Stimulated activated CD8-positive, alpha-beta memory T cell treated with anti-CD3 and anti-CD28 coated beads, Interleukin-15, amount 100 ng/mL, for 4 hours (primary cell): ENCODE results near the gene KLRB1.
A peak's percentile ranks its signal among the peaks of the same experiment; 100 is the strongest.
"Not testable (repeated sequence)": the region's sequence is repeated elsewhere in the genome, so short reads cannot be mapped to it uniquely, and the experiment has no call there.

Experiments
- DNase-seq, 2 donors: peaks; one replicate each; pipeline ENCODE4 v3.0.0-alpha.2; 2020; ENCODE audit warnings: low read depth in 2 of 2

The KLRB1 gene

DNA sequence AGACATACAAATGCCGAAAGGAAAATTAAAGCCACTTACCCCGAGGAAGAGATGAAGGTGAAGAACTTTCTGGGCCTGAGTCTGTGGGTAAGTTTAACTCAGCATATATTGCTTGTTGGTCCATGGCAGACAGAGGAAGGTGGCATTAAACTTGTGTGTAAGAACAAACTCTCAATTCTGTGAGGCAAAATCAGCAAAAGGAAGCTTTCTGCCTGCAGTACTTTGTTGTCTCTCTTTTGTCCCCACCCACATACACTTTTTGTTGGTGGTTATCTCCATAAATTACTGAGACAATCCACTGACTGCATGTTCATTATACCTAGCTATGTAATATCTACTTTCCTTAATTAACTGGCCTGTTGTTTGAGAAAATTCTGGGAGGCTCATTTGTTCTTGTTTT is at the start of gene KLRB1:
KLRB1 (minus strand) TSS at position 201 of the 400 bp plus-strand sequence; CDS start at position 124, 77 bp downstream.
- no peak for DNase-seq

DNA sequence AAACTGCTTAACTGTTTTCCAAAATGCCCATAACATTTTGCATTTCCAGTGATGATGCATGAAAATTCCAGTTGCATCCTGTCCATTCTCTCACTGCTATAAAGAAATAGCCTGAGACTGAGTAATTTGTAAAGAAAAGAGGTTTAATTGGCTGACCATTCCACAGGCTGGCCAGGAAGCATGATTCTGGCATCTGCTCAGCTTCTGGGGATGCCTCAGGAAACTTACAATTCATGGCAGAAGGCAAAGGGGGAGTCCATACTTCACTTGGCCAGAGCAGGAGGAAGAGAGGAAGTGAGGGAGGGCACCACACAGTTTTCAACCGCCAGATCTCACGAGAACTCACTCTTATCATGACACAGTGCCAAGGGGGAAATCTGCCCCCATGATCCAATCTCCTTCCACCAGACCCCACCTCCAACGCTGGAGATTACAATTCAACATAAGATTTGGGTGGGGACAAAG is 43.6 kb upstream of the KLRB1 start:
- DNase-seq: no peak

DNA sequence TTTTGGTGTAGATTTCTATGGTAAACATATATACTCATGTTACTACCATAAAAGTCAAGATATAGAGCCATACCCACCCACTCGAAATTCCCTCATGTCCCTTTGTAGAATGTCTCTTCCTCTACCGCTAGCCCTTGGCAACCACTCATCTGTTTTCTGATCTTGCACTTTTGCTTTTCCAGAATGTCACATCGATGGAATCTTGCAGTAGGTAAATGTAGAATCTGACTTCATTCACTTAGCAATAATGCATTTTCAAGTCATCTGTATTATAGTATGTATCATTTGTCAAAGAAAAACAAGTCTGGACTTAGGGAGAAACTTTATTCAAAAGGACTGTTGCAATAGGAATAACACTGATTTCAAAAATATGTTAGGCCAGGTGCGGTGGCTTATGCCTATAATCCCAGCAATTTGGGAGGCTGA is 42.4 kb upstream of the KLRB1 start:
- DNase-seq: no peak

DNA sequence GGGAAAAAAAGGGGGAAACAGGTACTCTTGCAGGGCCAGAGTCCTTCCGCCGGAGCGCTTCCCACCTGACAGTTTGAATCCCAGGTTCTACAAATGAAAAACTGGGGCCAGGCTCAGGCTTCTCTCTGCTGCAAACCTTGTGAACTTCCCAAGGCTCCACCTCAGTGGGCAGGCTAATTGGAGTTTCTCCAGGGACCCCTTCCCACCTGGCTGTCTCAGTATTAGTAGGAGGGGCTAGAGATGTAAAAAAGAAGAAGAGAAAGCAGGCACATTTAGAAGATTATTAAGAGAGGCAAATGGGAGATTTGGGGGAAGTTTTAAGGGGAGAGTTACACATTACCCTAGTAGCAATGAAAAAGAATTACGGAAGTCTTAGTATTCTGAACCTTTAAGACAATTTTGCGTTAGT is 41.8 kb upstream of the KLRB1 start:
- DNase-seq: no peak

DNA sequence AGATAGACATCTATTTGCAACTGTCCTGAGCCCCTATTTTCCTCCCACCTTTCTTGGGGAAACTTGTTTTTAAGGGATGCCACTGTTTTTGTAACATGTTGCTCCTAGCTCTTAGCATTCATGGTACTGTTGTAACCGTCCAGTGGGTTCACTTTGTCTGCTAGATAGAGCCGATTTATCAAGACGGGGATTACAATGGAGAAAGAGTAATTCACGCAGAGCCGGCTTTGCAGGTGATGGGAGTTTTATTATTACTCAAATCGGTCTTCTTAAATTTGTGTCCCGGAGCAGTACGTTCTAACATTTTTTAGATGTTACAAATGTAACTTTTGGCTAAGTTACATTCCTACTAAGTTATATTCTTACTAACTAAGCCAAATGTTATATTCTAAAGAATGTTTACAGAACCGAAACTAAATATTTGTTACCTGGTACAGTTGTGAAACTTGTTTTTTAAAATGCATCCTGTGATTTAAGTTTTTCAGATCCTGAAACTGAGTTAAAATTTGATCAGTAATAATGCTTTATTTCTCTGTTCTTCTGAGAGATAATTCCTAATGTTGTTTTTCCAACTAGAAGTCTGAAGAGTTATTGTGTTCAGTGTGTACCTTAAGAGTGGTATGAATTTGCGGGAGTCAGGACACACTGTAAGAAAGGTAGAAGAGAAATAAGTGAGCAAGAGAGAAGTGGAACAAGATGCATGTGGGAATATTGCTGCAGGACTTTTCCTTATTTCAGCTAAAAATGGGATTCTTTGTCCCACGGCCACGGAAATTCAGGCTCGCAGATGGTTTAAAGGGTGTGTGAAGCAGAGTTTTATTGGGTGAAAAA is 41.2 kb upstream of the KLRB1 start:
- no peak for DNase-seq

GRCh38 chr12:9647825-9648700 is 40.3 kb upstream of the KLRB1 start:
- peak; percentile 68 to 85 for DNase-seq

GRCh38 chr12:9646794-9647781 is 39.4 kb upstream of the KLRB1 start:
- DNase-seq: no peak

GRCh38 chr12:9644985-9645551 is 37.4 kb upstream of the KLRB1 start:
- not testable (repeated sequence) for DNase-seq

DNA sequence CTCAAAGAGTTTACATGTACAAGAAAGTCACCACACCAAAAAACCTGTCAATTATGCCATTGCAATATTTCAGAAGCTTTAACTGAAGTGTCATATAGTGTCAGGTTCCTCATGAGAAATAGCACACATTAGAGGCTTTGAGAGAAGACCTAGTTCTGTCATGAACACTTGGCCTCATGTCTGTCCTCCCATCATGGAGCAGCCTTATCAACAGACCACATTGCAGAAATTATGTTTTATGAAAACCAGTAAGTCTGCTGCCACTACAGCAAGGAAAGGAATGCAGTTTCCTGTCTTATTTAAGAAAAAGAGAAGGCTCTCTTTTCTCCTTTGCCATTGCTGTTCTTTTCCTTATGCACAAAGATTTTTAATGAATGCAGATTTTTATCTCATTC is 35.5 kb upstream of the KLRB1 start:
- DNase-seq: no peak

DNA sequence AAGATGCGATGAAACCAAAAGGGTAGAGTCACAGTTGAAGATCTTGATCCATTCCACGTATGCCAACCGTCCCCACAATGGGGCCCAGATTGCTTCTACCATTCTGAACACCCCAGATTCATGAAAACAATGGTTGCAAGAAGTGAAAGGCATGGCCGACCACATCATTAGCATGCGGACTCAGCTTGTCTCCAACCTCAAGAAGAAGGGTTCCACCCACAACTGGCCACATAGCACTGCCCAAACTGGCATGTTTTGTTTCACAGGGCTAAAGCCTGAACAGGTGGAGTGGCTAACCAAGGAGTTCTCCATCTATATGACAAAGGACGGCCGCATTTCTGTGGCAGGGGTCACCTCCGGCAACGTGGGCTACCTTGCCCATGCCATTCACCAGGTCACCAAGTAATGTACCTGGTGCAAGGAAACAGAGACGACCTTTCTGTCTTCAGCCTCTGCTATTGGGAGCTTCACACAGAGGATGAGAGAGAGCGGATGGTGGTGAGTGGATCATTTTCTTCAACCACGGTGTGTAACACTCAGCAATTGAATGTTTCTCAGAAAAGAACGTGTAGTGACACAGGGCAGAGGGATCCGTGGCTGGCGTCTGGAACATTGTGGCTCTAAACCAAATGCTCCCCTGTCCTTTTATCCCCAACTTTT is 35.0 kb upstream of the KLRB1 start:
- DNase-seq: no peak

GRCh38 chr12:9640024-9640423 is 32.3 kb upstream of the KLRB1 start:
- no peak for DNase-seq

DNA sequence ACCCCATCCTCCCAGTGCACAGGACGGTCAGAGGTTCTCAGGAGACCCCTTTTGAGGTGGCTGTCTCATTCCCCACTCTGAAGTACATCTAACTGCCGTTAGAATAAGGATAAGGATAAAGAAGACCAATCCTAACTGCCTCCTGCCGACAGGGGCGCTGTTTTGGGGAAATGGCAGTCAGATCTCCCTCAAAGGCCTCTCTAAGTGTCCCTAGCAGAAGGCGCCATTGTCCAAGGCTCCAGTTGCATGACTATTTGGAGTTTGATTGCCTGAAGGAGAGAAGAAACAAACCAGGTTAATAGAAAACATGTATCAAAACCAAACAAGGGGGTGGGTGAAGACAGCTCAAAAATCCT is 29.1 kb upstream of the KLRB1 start:
- no peak for DNase-seq

DNA sequence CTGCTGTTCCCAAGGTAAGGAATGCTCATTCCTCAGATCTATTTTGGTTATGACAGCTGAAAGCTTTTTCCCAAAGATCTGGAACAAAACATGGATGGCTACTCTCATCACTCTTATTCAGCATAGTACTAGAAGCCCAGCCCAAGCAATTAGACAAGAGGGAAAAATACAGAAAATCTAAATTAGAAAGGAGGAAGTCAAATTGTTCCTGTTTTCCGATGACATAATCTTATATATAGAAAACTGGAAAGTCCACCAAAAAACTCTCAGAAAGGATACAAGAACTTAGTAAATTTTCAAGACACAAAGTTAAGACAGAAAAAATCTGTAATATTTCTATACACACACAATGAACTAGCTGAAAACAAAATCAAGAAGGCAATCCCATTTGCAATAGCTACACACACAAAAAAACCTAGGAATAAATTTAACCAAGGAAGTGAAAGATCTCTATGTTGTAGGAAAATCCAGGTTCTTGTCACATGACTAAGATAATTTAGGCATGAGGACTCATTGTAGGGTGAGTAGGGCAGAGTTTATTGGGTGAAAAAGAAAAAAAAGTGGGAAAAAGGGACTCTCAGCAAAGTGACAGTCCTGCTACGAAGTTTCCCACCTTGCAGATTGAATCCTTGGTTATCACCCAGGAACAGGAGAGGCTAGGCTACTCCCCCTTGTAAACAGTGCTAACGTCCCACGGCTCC is 28.6 kb upstream of the KLRB1 start:
- no peak for DNase-seq

DNA sequence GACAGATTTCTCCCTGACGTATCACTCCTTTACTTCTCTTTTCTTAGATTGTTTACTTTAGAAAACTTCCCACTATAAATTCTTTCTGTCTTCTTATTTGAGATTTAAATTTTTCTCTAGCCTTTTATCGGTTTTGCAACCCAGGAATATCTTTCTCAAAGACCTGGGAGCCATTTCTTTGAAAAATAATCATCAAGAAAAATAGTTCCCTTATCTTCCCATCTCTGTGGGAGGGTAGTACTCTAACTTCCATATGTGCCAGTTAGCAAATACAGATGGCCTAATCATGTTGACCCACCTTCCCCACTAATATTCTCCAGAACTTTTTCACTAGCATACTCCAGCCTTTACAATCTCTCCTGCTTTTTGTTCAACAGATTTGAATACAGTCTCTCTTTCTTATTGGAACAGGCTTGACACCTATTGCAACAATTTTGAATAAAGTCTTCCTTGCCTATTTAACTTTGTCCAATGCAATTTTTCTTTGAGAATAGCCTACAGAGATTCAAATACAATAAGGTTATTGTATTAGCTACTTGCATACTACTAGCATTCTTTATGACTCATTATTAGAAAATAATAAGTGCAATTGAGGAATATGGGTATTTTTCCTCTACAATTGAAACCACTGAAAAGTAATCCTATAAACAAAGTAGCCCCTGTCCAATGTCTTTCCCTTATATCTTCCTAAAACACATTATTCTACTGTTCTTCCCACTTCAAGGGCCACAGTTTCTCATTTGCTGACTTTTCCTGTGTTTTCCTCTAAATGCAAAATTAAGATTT is 27.4 kb upstream of the KLRB1 start:
- no peak for DNase-seq

GRCh38 chr12:9634177-9634803 is 26.6 kb upstream of the KLRB1 start:
- DNase-seq: peak in 1 of 2 donors; percentile 71

DNA sequence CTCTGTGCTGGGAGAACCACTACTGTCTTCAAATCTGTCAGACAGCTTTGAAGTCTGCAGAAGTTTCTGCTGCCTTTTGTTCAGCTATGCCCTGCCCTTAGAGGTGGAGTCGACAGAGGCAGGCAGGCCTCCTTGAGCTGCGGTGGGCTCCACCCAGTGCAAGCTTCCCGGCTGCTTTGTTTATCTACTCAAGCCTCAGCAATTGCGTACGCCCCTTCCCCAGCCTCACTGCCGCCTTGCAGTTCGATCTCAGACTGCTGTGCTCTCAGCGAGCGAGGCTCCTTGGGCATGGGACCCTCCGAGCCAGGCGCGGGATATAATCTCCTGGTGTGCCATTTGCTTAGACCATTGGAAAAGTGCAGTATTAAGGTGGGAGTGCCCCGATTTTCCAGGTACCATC is 25.1 kb upstream of the KLRB1 start:
- no peak for DNase-seq

- DNase-seq: no peak
Measured at GRCh38 chr12:9626821-9627220, 19.1 kb upstream of the KLRB1 start.

DNA sequence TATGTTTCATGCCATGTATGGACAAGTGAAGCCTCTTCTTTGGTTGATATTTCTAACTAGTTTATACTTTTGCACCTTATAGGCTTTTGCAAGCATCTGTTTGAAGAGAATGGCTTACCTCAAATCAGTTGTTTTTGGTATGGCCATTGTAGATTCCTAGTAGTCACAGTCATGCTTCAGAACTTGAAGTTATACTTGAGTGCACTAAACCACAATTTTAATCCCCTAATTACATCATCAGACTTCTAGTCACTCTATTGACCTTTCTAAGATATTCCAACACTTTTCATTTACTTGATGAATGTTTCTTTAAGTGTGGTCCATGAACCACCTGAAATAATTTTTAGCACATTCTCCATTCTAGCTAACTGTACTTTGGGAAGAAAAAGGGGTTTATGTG is 18.6 kb upstream of the KLRB1 start:
- DNase-seq: no peak

DNA sequence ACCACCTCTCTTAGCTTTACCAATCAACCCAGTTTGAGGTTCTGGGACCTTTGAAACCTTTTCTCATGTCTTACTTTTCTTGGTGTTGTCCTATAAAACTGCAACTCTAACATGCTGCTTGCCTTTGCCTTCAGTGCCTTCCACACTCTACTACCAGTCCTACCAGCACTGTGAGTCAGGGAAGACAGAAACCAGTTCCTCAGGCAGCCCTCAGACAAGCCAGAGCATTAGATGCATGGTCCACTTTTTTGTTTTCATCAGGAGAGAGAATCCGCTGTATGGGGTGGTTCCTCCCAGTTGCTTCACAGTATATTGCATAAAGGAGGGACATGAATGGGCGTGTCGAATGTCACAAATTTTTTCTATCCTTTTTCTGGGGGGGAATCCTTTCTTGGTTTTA is 17.3 kb upstream of the KLRB1 start:
- DNase-seq: no peak
